NB4 (cell line): ENCODE results near the gene ZMYM3.

Source experiments
- CTCF ChIP-seq: IDR thresholded peaks from one replicate; pipeline ENCODE4 v1.5.1; 2012; ENCODE audit warnings: low read depth, low read length
- MAX ChIP-seq: IDR thresholded peaks from 2 replicates; pipeline ENCODE4 v1.6.1; 2011; ENCODE audit warnings: low read depth, low read length
- POLR2A ChIP-seq: IDR thresholded peaks from 2 replicates; pipeline ENCODE4 v1.6.1; 2011; ENCODE audit warnings: mild to moderate bottlenecking; ENCODE audit not compliant: insufficient read length; ENCODE audit errors: extremely low read depth

- TF ChIP-seq CTCF (no peak), POLR2A (peak; percentile 82), MAX (peak; percentile 70)
These were observed 29.6 kb upstream of the ZMYM3 start, which contains the start of gene NONO for GRCh38 chrX:71283403-71284143.
